ENCODE results near the gene CDK2. TPM values are rescaled to one million over a fixed set of nuclear protein-coding genes. Genes with fewer than 3 reads are reported as not detected.

Gene CDK2
- polyA plus RNA-seq, 2 donors: 9.2 to 18.8 TPM

DNA sequence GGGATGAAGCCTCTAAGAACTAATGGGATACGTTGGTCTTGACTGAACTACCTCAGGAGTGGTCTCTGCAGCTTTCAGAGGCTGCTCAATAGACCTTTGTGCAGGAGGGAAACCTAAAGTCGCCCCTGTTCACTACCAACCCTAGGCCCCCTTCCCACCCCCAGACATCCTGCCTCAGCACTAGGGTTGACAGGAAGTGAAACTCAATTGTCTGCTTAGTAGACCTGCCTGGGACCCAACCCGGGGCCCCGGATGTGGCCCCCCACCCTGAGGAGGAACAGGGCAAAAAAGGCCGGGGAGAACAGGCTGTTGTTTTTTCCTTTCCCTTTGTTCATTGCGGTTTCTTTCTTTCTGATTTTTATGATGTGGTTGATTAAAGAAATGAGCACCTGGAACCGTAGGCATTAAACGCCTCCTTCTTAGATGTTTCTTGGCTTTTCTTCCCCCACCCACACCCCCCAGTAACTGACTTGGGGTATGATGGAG, 37.3 kb upstream of the CDK2 start:
- Histone ChIP-seq H3K27ac (ENCODE audit: low read depth in 2 of 2, low read length in 1 of 2) (peak overlapping the region; percentile 95 to 98), H3K4me3 (ENCODE audit: low read depth in 1 of 2, low read length in 2 of 2) (no peak overlapping the region), H3K27me3 (ENCODE audit: control insufficient read depth in 1 of 2, insufficient read depth in 2 of 2, low read length in 2 of 2) (no peaks in the 10 kb centered on the region), H3K36me3 (ENCODE audit: control insufficient read depth in 2 of 2, insufficient read depth in 2 of 2, low read length in 1 of 2) (no peaks in the 10 kb centered on the region), H3K4me1 (ENCODE audit: control insufficient read depth in 2 of 2, insufficient read depth in 2 of 2, low read length in 1 of 2) (peaks cover 0 to 4% of the 10 kb centered on the region in 2 donors), H3K9me3 (ENCODE audit: control insufficient read depth in 2 of 2, insufficient read depth in 1 of 2, low read depth in 1 of 2, low read length in 1 of 2) (no peaks in the 10 kb centered on the region)
- 29 to 33% methylated on average over 8 of the region's 8 CpGs for WGBS, 2 donors

DNA sequence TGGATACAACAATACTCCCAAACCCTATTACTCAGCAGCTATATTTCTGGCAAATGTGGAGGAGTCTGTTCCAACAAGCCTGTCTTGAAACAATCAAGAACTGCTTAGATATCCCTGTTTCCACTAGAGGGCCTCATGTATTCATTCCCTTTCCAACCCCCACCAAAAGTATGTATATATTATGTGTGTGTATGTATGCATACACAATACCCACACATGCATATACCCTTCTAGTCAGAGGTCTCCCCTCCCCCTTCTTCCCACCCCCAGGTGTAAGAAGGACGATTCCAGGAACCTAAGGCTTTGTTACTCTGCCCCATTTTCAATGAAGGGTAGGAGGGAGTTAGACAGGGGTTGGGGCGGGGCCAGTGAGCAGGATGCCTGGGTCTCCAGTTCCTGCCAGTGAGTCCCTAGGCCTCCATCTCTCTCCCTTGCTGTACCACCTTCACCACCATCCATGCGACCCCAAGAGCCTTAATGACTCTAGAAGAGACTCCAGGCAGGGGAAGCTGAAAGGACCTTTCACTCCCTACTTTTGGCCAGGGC, 35.8 kb upstream of the CDK2 start, which contains the start of gene DGKA:
TSS of gene DGKA (plus strand) at position 392 of the 546 bp plus-strand sequence. CDS start 5,342 bp downstream, outside the sequence.
- Histone ChIP-seq H3K4me1 (ENCODE audit: control insufficient read depth in 2 of 2, insufficient read depth in 2 of 2, low read length in 1 of 2) (peaks cover 0 to 9% of the 10 kb centered on the region in 2 donors), H3K27me3 (ENCODE audit: control insufficient read depth in 1 of 2, insufficient read depth in 2 of 2, low read length in 2 of 2) (no peaks in the 10 kb centered on the region), H3K36me3 (ENCODE audit: control insufficient read depth in 2 of 2, insufficient read depth in 2 of 2, low read length in 1 of 2) (no peaks in the 10 kb centered on the region), H3K4me3 (ENCODE audit: low read depth in 1 of 2, low read length in 2 of 2) (peak within 1 kb of the TSS; percentile 80 to 82), H3K27ac (ENCODE audit: low read depth in 2 of 2, low read length in 1 of 2) (peak within 1 kb of the TSS; percentile 96 to 99), H3K9me3 (ENCODE audit: control insufficient read depth in 2 of 2, insufficient read depth in 1 of 2, low read depth in 1 of 2, low read length in 1 of 2) (no peaks in the 10 kb centered on the region)
- WGBS, 2 donors: 17 to 34% methylated on average over 3 of the region's 3 CpGs

GRCh38 chr12:55931317-55931779, 35.3 kb upstream of the CDK2 start:
- 7 to 8% methylated on average over 10 of the region's 10 CpGs for WGBS, 2 donors
- Histone ChIP-seq H3K4me3 (ENCODE audit: low read depth in 1 of 2, low read length in 2 of 2) (peak overlapping the region; percentile 80 to 82), H3K27me3 (ENCODE audit: control insufficient read depth in 1 of 2, insufficient read depth in 2 of 2, low read length in 2 of 2) (no peaks in the 10 kb centered on the region), H3K9me3 (ENCODE audit: control insufficient read depth in 2 of 2, insufficient read depth in 1 of 2, low read depth in 1 of 2, low read length in 1 of 2) (no peaks in the 10 kb centered on the region), H3K27ac (ENCODE audit: low read depth in 2 of 2, low read length in 1 of 2) (peak overlapping the region; percentile 96 to 99), H3K4me1 (ENCODE audit: control insufficient read depth in 2 of 2, insufficient read depth in 2 of 2, low read length in 1 of 2) (peaks cover 0 to 9% of the 10 kb centered on the region in 2 donors), H3K36me3 (ENCODE audit: control insufficient read depth in 2 of 2, insufficient read depth in 2 of 2, low read length in 1 of 2) (no peaks in the 10 kb centered on the region)

DNA sequence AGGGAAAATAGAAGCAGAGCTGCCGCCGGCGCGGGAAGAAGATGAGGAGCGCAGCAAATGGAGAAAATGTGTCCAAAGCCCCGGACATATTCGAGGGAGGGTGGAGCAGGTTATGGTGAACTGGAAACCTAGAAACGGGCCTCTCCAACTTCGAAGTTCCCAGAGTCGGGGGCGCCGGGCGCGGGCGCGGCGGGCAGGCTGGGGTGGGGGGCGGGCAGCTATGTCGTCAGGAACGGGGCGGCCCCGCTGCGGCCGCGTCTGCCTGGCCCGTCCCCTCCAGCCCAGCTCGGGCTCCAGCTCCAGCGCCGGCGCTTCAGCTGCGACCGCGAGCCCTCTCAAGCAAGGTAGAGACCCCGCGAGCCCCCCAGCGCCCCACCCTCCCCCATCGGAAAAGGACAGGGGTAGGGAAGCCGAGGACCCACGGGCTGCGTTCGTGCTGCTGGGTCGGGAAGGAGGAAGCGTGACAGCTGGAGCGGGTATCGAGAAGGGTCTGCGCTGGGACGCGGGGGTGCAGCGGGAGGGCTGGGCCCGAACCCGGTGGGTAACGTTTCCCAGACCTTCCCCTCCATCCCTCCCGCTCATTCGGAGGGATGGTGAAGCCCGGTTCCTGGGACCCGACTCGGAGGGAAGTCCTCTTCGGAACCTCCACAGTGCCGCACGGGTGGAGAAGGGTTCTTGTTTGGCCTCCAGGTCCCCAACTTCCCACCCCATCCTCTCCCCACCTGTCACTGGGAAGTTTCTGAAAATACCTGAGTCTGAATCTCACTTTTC, 34.7 kb upstream of the CDK2 start:
- Histone ChIP-seq H3K4me3 (ENCODE audit: low read depth in 1 of 2, low read length in 2 of 2) (peak overlapping the region; percentile 80 to 82), H3K4me1 (ENCODE audit: control insufficient read depth in 2 of 2, insufficient read depth in 2 of 2, low read length in 1 of 2) (peaks cover 0 to 9% of the 10 kb centered on the region in 2 donors), H3K36me3 (ENCODE audit: control insufficient read depth in 2 of 2, insufficient read depth in 2 of 2, low read length in 1 of 2) (peaks cover 0 to 3% of the 10 kb centered on the region in 2 donors), H3K27me3 (ENCODE audit: control insufficient read depth in 1 of 2, insufficient read depth in 2 of 2, low read length in 2 of 2) (no peaks in the 10 kb centered on the region), H3K27ac (ENCODE audit: low read depth in 2 of 2, low read length in 1 of 2) (peak overlapping the region; percentile 96 to 99), H3K9me3 (ENCODE audit: control insufficient read depth in 2 of 2, insufficient read depth in 1 of 2, low read depth in 1 of 2, low read length in 1 of 2) (no peaks in the 10 kb centered on the region)
- 1% methylated on average over 35 to 60 of the region's 60 CpGs for WGBS, 2 donors

GRCh38 chr12:55932551-55932910, 34.1 kb upstream of the CDK2 start:
- Histone ChIP-seq H3K27ac (ENCODE audit: low read depth in 2 of 2, low read length in 1 of 2) (peak overlapping the region; percentile 96 to 99), H3K4me1 (ENCODE audit: control insufficient read depth in 2 of 2, insufficient read depth in 2 of 2, low read length in 1 of 2) (peaks cover 0 to 9% of the 10 kb centered on the region in 2 donors), H3K36me3 (ENCODE audit: control insufficient read depth in 2 of 2, insufficient read depth in 2 of 2, low read length in 1 of 2) (peaks cover 0 to 3% of the 10 kb centered on the region in 2 donors), H3K27me3 (ENCODE audit: control insufficient read depth in 1 of 2, insufficient read depth in 2 of 2, low read length in 2 of 2) (no peaks in the 10 kb centered on the region), H3K4me3 (ENCODE audit: low read depth in 1 of 2, low read length in 2 of 2) (peak overlapping the region; percentile 80 to 82), H3K9me3 (ENCODE audit: control insufficient read depth in 2 of 2, insufficient read depth in 1 of 2, low read depth in 1 of 2, low read length in 1 of 2) (no peaks in the 10 kb centered on the region)
- WGBS, 2 donors: 0 to 5% methylated on average over 4 of the region's 4 CpGs

DNA sequence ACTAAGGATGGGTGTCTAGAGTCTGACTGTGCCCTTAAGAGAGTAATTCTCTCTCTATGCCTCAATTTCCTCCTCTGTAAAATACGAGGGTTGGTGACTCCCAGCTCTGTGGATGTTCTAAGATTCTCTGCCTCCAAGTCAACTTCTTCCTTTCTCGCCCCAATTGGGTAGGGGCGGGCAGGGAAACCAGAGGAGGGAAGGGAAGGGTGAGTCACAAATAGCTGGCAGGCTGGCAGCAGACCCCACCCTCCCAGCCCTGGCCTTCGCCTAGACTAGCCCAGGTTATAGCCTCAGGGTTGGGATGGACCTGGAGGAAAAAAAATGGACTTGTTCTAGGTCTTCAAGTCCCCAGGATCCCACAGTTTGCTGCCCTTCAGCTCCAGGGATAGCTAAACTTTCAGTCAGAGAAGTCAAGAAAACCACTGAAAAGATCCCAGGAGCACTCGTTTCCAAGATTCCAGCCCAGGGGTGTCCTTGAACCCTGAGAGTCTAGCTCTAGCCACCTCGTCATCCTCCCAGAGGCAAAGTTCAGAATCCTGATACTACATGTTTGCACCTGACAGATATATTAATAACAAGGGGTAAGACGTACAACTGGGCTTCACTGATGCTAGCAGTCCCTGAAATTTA, 33.3 kb upstream of the CDK2 start:
- H3K4me3 ChIP-seq (ENCODE audit: low read depth in 1 of 2, low read length in 2 of 2): peak overlapping the region in 1 of 2 donors; percentile 82
- peaks cover 0 to 3% of the 10 kb centered on the region in 2 donors for H3K36me3 ChIP-seq (ENCODE audit: control insufficient read depth in 2 of 2, insufficient read depth in 2 of 2, low read length in 1 of 2)
- peaks cover under 1 to 7% of the 10 kb centered on the region in 2 donors for H3K4me1 ChIP-seq (ENCODE audit: control insufficient read depth in 2 of 2, insufficient read depth in 2 of 2, low read length in 1 of 2)
- H3K27me3 ChIP-seq (ENCODE audit: control insufficient read depth in 1 of 2, insufficient read depth in 2 of 2, low read length in 2 of 2): no peaks in the 10 kb centered on the region
- WGBS, 2 donors: 39 to 46% methylated on average over 7 of the region's 7 CpGs
- H3K27ac ChIP-seq (ENCODE audit: low read depth in 2 of 2, low read length in 1 of 2): peak overlapping the region; percentile 83 to 96
- H3K9me3 ChIP-seq (ENCODE audit: control insufficient read depth in 2 of 2, insufficient read depth in 1 of 2, low read depth in 1 of 2, low read length in 1 of 2): no peaks in the 10 kb centered on the region

GRCh38 chr12:55933799-55934742, 32.6 kb upstream of the CDK2 start:
- peaks cover 2 to 10% of the 10 kb centered on the region in 2 donors for H3K4me1 ChIP-seq (ENCODE audit: control insufficient read depth in 2 of 2, insufficient read depth in 2 of 2, low read length in 1 of 2)
- peak overlapping the region in 1 of 2 donors; percentile 82 for H3K4me3 ChIP-seq (ENCODE audit: low read depth in 1 of 2, low read length in 2 of 2)
- H3K27ac ChIP-seq (ENCODE audit: low read depth in 2 of 2, low read length in 1 of 2): no peak overlapping the region
- H3K9me3 ChIP-seq (ENCODE audit: control insufficient read depth in 2 of 2, insufficient read depth in 1 of 2, low read depth in 1 of 2, low read length in 1 of 2): no peaks in the 10 kb centered on the region
- no peaks in the 10 kb centered on the region for H3K27me3 ChIP-seq (ENCODE audit: control insufficient read depth in 1 of 2, insufficient read depth in 2 of 2, low read length in 2 of 2)
- 74 to 87% methylated on average over 1 of the region's 1 CpG for WGBS, 2 donors
- peaks cover 0 to 6% of the 10 kb centered on the region in 2 donors for H3K36me3 ChIP-seq (ENCODE audit: control insufficient read depth in 2 of 2, insufficient read depth in 2 of 2, low read length in 1 of 2)

- peaks cover 0 to 8% of the 10 kb centered on the region in 2 donors for H3K36me3 ChIP-seq (ENCODE audit: control insufficient read depth in 2 of 2, insufficient read depth in 2 of 2, low read length in 1 of 2)
- peaks cover 4 to 12% of the 10 kb centered on the region in 2 donors for H3K4me1 ChIP-seq (ENCODE audit: control insufficient read depth in 2 of 2, insufficient read depth in 2 of 2, low read length in 1 of 2)
Observed at GRCh38 chr12:55934773-55935172, 31.9 kb upstream of the CDK2 start.

More at GRCh38 chr12:55934773-55935172, 31.9 kb upstream of the CDK2 start:
- Histone ChIP-seq H3K27ac (ENCODE audit: low read depth in 2 of 2, low read length in 1 of 2) (no peak overlapping the region), H3K9me3 (ENCODE audit: control insufficient read depth in 2 of 2, insufficient read depth in 1 of 2, low read depth in 1 of 2, low read length in 1 of 2) (no peaks in the 10 kb centered on the region), H3K4me3 (ENCODE audit: low read depth in 1 of 2, low read length in 2 of 2) (no peak overlapping the region), H3K27me3 (ENCODE audit: control insufficient read depth in 1 of 2, insufficient read depth in 2 of 2, low read length in 2 of 2) (no peaks in the 10 kb centered on the region)
- 95% methylated on average over 1 of the region's 1 CpG for WGBS, 2 donors

All from esophagus (tissue), 2 donors.